Measurements from ENCODE around the gene RAB31.

DNA sequence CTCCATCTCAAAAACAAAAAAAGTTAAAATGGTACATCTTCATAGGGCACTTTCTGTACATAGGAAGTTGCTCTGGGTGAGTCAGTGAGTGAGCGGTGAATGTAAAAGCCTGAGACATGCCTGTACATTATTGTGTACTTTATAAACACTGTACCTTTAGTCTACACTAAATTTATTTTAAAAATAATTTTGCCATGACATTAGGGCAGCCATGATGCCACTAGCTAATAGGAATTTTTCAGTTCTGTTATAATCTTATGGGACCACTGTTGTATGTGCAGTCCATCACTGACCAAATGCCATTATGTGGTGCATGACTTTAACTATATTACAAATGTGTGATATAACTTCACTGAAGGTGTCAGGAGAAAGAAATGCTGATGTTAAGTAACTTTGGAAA, 166.6 kb downstream of the RAB31 start:
- TF ChIP-seq, protein P1, sequence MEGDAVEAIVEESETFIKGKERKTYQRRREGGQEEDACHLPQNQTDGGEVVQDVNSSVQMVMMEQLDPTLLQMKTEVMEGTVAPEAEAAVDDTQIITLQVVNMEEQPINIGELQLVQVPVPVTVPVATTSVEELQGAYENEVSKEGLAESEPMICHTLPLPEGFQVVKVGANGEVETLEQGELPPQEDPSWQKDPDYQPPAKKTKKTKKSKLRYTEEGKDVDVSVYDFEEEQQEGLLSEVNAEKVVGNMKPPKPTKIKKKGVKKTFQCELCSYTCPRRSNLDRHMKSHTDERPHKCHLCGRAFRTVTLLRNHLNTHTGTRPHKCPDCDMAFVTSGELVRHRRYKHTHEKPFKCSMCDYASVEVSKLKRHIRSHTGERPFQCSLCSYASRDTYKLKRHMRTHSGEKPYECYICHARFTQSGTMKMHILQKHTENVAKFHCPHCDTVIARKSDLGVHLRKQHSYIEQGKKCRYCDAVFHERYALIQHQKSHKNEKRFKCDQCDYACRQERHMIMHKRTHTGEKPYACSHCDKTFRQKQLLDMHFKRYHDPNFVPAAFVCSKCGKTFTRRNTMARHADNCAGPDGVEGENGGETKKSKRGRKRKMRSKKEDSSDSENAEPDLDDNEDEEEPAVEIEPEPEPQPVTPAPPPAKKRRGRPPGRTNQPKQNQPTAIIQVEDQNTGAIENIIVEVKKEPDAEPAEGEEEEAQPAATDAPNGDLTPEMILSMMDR (IDR thresholded peaks at IDR 0.05), result no peak
- TF ChIP-seq POLR2A (IDR thresholded peaks at IDR 0.05) (no peak), EP300 (IDR thresholded peaks at IDR 0.05) (no peak)

All from tibial nerve (tissue), 4 donors.